GM13976 (cell line): ENCODE measurements around the gene MMP1.
A peak's percentile ranks its signal among the peaks of the same experiment; 100 is the strongest.

Experiments
- DNase-seq: peaks from one replicate; pipeline ENCODE4 v3.0.0; 2012; ENCODE audit warnings: low spot score
- in situ Hi-C: fragments of 300-500 bp; cut with MboI; formaldehyde crosslinking; loops from one replicate; pipeline ENCODE4 v1.12.0; 2022; ENCODE audit warnings: low sequenced_read_pairs, mixed read lengths, inconsistent platforms; ENCODE audit not compliant: unreplicated experiment
- TF ChIP-seq, protein P1 (sequence below): IDR thresholded peaks from 2 replicates; pipeline ENCODE4 v1.5.1; 2012; ENCODE audit warnings: borderline replicate concordance, mild to moderate bottlenecking; ENCODE audit not compliant: insufficient read depth; ENCODE audit errors: extremely low read depth, missing control alignments, control extremely low read depth

MMP1 gene

GRCh38 chr11:102799681-102800340 is 1.9 kb upstream of the MMP1 start:
- DNase-seq, result no peak
- in situ Hi-C loops, result no loop called here
- TF ChIP-seq, protein P1, sequence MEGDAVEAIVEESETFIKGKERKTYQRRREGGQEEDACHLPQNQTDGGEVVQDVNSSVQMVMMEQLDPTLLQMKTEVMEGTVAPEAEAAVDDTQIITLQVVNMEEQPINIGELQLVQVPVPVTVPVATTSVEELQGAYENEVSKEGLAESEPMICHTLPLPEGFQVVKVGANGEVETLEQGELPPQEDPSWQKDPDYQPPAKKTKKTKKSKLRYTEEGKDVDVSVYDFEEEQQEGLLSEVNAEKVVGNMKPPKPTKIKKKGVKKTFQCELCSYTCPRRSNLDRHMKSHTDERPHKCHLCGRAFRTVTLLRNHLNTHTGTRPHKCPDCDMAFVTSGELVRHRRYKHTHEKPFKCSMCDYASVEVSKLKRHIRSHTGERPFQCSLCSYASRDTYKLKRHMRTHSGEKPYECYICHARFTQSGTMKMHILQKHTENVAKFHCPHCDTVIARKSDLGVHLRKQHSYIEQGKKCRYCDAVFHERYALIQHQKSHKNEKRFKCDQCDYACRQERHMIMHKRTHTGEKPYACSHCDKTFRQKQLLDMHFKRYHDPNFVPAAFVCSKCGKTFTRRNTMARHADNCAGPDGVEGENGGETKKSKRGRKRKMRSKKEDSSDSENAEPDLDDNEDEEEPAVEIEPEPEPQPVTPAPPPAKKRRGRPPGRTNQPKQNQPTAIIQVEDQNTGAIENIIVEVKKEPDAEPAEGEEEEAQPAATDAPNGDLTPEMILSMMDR, result no peak

DNA sequence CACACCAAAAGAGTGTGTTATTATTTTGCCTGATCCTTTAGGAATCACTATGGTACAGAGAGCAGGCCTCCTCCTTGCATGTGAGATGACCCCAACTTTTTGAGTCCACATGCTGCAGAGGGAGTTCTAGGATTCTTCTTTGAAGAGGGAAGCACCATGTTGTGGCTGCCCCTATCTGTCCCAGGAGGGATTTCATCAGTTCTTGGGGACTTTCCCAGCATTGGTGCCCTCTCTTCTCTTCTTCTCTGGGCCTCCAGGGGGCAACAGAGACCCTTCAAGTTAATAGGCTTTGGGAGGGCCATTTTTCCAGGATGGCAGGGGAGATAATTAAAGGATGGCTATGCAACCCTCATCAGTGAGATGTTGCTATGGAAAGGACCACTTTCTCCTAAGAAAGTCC is 3.6 kb downstream of the MMP1 start:
- peak; percentile 32 for DNase-seq
- in situ Hi-C loops, result no loop called here
- TF ChIP-seq, protein P1, result peak; percentile 24

DNA sequence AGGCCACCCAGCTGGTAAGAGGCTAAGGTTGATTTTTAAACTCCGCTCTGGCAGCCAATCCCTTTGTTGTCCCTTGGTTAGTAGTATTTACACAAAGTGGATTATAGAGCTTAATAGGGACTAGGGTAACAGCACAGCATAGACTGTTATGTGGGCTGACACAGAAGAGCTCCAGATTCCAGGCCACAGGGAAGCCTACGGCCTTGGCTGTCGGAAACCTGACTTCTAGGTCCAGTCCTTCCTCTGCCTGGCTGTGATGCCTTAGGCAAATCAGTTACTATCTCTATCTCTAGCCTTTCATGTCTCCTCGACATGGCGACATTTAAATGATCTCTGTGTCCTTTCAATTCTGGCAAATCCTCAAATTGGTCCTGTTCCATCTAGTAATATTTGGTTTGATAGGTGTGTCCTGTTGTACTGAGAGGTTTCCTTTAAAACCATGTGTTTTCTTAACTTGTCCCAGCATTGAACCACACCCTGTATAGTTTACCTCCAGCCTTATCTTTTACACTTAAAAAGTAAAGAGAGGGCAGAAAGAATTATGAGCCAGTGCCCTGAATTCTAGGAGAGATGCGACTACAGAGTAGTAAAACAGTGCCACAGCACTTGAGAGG is 4.2 kb downstream of the MMP1 start:
- TF ChIP-seq, protein P1, result no peak
- no peak for DNase-seq
- in situ Hi-C loops, result no loop called here

DNA sequence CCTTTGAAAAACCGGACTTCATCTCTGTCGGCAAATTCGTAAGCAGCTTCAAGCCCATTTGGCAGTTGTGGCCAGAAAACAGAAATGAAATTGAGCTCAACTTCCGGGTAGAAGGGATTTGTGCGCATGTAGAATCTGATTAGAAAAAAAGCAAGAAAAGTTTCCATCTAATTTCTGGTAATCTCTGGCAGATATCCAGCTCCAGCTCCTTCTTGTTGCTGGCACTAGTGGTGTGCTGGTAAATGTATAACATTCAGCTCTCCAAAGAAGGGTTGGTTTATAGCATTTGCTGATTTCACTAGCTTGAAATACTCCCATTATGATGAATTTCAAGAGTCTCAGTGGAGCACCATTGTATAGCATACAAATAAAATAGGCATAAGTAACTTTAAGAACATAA is 5.4 kb downstream of the MMP1 start:
- no peak for DNase-seq
- TF ChIP-seq, protein P1, result no peak
- in situ Hi-C loops, result no loop called here

- in situ Hi-C loops, result no loop called here
- TF ChIP-seq, protein P1, result no peak
- no peak for DNase-seq
These were observed 6.5 kb downstream of the MMP1 start for GRCh38 chr11:102791271-102792036.

DNA sequence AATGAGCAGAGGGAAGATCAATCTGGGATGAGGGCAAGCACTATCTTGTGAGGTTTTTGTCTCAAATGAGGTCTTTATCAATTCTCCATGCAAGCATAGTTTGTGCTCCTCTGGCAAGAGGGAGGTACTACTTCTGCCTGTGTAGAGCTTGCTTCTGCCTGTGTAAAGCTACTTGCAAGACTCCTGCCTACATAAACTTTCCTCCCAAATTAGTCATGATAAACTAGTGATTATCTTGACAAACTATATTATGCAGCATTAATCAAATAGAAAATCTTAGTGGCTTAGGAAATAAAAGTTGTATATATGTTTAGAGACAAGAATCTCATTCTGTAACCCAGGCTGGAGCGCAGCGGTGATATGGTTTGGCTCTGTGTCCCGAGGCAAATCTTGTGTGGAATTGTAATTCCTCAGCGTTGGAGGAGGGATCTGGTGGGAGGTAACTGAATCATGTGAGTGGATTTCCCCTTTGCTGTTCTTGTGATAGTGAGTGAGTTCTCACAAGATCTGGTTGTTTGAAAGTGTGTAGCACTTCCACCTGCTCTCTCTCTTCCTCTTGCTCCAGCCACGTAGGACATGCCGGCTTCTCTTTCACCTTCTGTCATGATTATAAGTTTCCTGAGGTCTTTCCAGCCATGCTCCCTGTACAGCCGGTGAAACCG is 9.5 kb downstream of the MMP1 start:
- in situ Hi-C loops, result no loop called here
- no peak for DNase-seq
- TF ChIP-seq, protein P1, result no peak
